ENCODE results near the gene DNAH17.

The DNAH17 gene

DNA sequence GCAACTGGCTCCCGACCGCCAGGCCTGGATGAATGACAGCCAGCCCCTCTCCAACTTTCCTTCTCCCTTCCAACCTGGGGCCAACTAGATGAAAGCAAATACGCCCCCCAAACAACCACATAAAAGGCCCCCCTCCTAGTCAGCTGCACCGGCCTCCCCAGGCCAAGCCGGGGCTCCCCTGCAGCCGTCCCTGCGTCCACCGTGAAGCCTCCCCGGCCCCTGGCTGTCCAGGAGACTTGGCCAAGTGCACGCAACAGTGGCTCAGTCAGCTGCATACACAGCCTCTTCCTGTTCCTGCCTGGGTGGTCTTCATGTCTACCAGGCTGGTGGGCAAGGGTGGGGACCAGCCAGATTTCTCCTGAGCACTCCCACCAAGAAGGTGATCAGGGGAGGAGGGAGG lies 16.0 kb downstream of the DNAH17 start:
- TF ChIP-seq TCF4 (CRISPR knock-in tag; IDR thresholded peaks at IDR 0.05; ENCODE audit: borderline replicate concordance) (no peak), ARNTL (CRISPR knock-in tag; IDR thresholded peaks at IDR 0.05; ENCODE audit: borderline replicate concordance, low read depth) (no peak), ISL1 (CRISPR knock-in tag; IDR thresholded peaks at IDR 0.05) (no peak), CSDC2 (CRISPR knock-in tag; IDR thresholded peaks at IDR 0.05) (no peak), ZC3H10 (CRISPR knock-in tag; IDR thresholded peaks at IDR 0.05) (no peak), BACH2 (CRISPR knock-in tag; IDR thresholded peaks at IDR 0.05; ENCODE audit: borderline replicate concordance) (no peak), GLIS3 (CRISPR knock-in tag; IDR thresholded peaks at IDR 0.05) (no peak), ZNF565 (CRISPR knock-in tag; conservative IDR thresholded peaks at IDR 0.05; ENCODE audit: low read depth) (no peak), TOX (CRISPR knock-in tag; IDR thresholded peaks at IDR 0.05; ENCODE audit: borderline replicate concordance) (no peak), ESRRG (CRISPR knock-in tag; IDR thresholded peaks at IDR 0.05) (no peak), ZNF8 (CRISPR knock-in tag; IDR thresholded peaks at IDR 0.05) (no peak), OSR1 (CRISPR knock-in tag; IDR thresholded peaks at IDR 0.05) (no peak), PPARA (CRISPR knock-in tag; IDR thresholded peaks at IDR 0.05; ENCODE audit: borderline replicate concordance) (no peak), RARB (CRISPR knock-in tag; IDR thresholded peaks at IDR 0.05) (no peak), ZFP3 (CRISPR knock-in tag; IDR thresholded peaks at IDR 0.05) (no peak), SNAI2 (CRISPR knock-in tag; IDR thresholded peaks at IDR 0.05) (no peak)
- TF ChIP-seq, protein P1, sequence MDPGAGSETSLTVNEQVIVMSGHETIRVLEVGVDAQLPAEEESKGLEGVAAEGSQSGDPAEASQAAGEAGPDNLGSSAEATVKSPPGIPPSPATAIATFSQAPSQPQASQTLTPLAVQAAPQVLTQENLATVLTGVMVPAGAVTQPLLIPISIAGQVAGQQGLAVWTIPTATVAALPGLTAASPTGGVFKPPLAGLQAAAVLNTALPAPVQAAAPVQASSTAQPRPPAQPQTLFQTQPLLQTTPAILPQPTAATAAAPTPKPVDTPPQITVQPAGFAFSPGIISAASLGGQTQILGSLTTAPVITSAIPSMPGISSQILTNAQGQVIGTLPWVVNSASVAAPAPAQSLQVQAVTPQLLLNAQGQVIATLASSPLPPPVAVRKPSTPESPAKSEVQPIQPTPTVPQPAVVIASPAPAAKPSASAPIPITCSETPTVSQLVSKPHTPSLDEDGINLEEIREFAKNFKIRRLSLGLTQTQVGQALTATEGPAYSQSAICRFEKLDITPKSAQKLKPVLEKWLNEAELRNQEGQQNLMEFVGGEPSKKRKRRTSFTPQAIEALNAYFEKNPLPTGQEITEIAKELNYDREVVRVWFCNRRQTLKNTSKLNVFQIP (CRISPR knock-in tag; IDR thresholded peaks at IDR 0.05; ENCODE audit: borderline replicate concordance, low read depth) = no peak
- ATAC-seq = no peak

DNA sequence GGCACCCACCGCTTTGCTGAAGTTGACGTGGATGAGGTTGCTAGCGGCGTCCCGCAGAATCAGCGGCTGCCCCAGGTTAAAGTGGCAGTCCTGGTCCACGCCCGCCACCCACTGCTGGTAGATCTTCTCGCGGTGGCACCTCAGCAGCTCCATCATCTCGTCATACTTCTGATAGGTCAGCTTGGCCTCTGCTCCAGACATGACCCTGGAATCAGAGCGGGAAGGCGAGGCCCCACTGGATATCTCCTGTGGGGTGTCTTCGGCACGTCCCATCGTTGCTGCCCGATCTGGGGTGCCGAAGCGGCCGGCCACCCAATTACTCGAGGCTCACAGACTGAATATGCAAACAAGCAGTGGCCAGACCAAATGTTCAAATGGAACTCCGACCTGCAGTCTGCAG lies 16.5 kb downstream of the DNAH17 start:
- no peak for ATAC-seq
- TF ChIP-seq ESRRG (CRISPR knock-in tag; IDR thresholded peaks at IDR 0.05) (no peak), RARB (CRISPR knock-in tag; IDR thresholded peaks at IDR 0.05) (no peak), SNAI2 (CRISPR knock-in tag; IDR thresholded peaks at IDR 0.05) (no peak), PPARA (CRISPR knock-in tag; IDR thresholded peaks at IDR 0.05; ENCODE audit: borderline replicate concordance) (no peak), ZFP3 (CRISPR knock-in tag; IDR thresholded peaks at IDR 0.05) (no peak), ARNTL (CRISPR knock-in tag; IDR thresholded peaks at IDR 0.05; ENCODE audit: borderline replicate concordance, low read depth) (no peak), GLIS3 (CRISPR knock-in tag; IDR thresholded peaks at IDR 0.05) (no peak), ZFP30 (CRISPR knock-in tag; IDR thresholded peaks at IDR 0.05) (no peak), CSDC2 (CRISPR knock-in tag; IDR thresholded peaks at IDR 0.05) (no peak)
- TF ChIP-seq, protein P2, sequence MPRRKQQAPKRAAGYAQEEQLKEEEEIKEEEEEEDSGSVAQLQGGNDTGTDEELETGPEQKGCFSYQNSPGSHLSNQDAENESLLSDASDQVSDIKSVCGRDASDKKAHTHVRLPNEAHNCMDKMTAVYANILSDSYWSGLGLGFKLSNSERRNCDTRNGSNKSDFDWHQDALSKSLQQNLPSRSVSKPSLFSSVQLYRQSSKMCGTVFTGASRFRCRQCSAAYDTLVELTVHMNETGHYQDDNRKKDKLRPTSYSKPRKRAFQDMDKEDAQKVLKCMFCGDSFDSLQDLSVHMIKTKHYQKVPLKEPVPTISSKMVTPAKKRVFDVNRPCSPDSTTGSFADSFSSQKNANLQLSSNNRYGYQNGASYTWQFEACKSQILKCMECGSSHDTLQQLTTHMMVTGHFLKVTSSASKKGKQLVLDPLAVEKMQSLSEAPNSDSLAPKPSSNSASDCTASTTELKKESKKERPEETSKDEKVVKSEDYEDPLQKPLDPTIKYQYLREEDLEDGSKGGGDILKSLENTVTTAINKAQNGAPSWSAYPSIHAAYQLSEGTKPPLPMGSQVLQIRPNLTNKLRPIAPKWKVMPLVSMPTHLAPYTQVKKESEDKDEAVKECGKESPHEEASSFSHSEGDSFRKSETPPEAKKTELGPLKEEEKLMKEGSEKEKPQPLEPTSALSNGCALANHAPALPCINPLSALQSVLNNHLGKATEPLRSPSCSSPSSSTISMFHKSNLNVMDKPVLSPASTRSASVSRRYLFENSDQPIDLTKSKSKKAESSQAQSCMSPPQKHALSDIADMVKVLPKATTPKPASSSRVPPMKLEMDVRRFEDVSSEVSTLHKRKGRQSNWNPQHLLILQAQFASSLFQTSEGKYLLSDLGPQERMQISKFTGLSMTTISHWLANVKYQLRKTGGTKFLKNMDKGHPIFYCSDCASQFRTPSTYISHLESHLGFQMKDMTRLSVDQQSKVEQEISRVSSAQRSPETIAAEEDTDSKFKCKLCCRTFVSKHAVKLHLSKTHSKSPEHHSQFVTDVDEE (CRISPR knock-in tag; IDR thresholded peaks at IDR 0.05) = no peak
- TF ChIP-seq, protein P3, sequence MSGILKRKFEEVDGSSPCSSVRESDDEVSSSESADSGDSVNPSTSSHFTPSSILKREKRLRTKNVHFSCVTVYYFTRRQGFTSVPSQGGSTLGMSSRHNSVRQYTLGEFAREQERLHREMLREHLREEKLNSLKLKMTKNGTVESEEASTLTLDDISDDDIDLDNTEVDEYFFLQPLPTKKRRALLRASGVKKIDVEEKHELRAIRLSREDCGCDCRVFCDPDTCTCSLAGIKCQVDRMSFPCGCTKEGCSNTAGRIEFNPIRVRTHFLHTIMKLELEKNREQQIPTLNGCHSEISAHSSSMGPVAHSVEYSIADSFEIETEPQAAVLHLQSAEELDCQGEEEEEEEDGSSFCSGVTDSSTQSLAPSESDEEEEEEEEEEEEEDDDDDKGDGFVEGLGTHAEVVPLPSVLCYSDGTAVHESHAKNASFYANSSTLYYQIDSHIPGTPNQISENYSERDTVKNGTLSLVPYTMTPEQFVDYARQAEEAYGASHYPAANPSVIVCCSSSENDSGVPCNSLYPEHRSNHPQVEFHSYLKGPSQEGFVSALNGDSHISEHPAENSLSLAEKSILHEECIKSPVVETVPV (CRISPR knock-in tag; IDR thresholded peaks at IDR 0.05) = no peak

DNA sequence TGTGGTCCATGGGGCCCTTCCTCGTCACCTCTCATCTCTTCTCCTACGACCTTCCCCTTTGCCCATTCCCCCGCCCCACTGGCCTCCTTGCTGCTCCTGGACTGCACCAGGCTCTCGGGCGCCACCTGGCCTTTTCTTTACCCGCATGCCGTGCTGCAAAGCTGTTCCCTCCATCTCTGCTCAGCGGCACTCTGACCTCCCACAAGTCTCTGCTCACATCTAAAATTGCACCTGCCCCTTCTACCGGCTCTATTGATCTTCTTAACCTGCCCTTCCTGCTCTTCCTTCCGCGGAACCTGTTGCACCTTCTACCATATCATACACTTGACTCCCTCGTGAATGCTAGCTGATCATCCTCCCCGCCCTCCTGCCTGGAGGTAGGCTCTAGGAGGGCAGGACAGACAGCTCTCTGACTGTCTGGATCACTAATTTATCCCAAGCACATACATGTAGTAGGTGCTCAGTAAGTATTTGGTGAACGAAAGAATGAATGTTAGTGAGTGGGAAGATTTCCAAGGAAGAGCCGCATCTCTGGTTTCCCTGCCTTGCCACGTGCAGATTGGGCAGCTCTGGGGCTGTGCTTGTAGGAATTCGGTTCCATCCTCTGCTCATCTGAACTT lies 17.3 kb downstream of the DNAH17 start:
- ATAC-seq = no peak
- TF ChIP-seq OSR1 (CRISPR knock-in tag; IDR thresholded peaks at IDR 0.05) (no peak), ZFP3 (CRISPR knock-in tag; IDR thresholded peaks at IDR 0.05) (no peak), CSDC2 (CRISPR knock-in tag; IDR thresholded peaks at IDR 0.05) (no peak), ISL1 (CRISPR knock-in tag; IDR thresholded peaks at IDR 0.05) (no peak), ZNF8 (CRISPR knock-in tag; IDR thresholded peaks at IDR 0.05) (no peak), GLIS3 (CRISPR knock-in tag; IDR thresholded peaks at IDR 0.05) (no peak), TOX (CRISPR knock-in tag; IDR thresholded peaks at IDR 0.05; ENCODE audit: borderline replicate concordance) (no peak)
- TF ChIP-seq, protein P1 (CRISPR knock-in tag; IDR thresholded peaks at IDR 0.05; ENCODE audit: borderline replicate concordance, low read depth) = no peak

Measured in SK-N-SH treated with all-trans-retinoic acid at 6 μM for 48 hours (cell line).